GM10248 (cell line): ENCODE measurements around the gene TNFAIP8.
A peak's percentile ranks its signal among the peaks of the same experiment; 100 is the strongest.

Source experiments
- CTCF ChIA-PET: fragments of 300-600 bp; sonication (Branson Sonifier 250); formaldehyde crosslinking; extraction: SDS; loops from one replicate; lab custom pipeline; 2021; ENCODE audit warnings: antibody characterized with exemption; lab: Yijun Ruan, JAX
- POLR2A ChIA-PET: fragments of 350-650 bp; sonication (Branson Sonifier 250); formaldehyde crosslinking; extraction: SDS; loops from one replicate; lab custom pipeline; 2020; ENCODE audit warnings: antibody characterized with exemption; lab: Yijun Ruan, JAX
- DNase-seq: peaks from one replicate; pipeline ENCODE4 v3.0.0; 2012; ENCODE audit errors: extremely low spot score
- TF ChIP-seq, protein P1 (sequence below): IDR thresholded peaks from 2 replicates; pipeline ENCODE4 v1.5.1; 2012; ENCODE audit warnings: mild to moderate bottlenecking, low read depth; ENCODE audit errors: extremely low read depth, missing control alignments, control extremely low read depth

TNFAIP8 gene

DNA sequence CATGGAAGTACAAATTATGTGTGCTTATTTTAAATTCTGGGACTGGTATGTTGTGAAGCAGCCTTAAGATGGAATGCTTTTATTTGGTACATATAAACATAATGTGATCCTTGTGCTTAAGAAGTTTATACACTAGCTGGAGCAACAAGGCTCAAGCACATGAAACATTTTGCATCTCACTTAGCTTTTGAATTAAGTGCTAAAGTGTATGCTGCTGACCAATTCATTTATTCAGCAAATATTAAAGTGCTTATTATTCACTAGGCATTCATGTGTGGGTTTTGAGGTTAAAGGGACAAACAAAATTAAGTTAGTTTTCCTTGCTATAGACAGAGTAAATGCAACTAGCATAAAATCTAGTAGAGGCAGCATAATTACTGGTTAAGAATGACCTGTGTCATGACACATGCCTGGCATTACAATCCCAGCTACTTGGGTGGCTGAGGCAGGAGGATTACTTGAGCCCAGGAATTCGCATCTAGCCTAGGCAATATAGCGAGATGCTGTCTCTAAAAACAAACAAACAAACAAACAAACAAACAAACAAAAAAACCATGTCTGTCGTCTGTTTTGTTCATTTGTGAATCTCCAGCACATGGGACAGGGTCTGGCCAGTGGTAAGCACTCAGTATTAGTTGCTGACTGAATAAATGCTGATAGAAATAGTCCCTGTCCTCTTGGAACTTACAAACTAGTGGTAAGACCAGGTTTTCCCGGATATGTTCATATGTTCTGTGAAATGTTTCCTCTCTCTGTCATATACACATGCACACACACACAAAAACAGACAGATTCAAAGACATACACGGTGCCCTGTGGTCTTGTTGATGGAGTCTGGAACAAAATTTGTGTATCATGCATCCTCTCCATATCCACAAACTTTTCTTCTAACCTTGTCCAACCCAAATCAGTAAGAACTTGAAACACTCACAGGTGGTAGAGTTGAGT lies 41.9 kb upstream of the TNFAIP8 start:
- POLR2A ChIA-PET = no interaction called here
- TF ChIP-seq, protein P1, sequence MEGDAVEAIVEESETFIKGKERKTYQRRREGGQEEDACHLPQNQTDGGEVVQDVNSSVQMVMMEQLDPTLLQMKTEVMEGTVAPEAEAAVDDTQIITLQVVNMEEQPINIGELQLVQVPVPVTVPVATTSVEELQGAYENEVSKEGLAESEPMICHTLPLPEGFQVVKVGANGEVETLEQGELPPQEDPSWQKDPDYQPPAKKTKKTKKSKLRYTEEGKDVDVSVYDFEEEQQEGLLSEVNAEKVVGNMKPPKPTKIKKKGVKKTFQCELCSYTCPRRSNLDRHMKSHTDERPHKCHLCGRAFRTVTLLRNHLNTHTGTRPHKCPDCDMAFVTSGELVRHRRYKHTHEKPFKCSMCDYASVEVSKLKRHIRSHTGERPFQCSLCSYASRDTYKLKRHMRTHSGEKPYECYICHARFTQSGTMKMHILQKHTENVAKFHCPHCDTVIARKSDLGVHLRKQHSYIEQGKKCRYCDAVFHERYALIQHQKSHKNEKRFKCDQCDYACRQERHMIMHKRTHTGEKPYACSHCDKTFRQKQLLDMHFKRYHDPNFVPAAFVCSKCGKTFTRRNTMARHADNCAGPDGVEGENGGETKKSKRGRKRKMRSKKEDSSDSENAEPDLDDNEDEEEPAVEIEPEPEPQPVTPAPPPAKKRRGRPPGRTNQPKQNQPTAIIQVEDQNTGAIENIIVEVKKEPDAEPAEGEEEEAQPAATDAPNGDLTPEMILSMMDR = no peak
- CTCF ChIA-PET = interaction anchor here (1.0 to 10.5 kb wide), 13 partner anchors 8 to 326 kb away, joined by 3 to 191 read pairs (median 9); partner anchors contain the start of gene DTWD2
- no peak for DNase-seq

DNA sequence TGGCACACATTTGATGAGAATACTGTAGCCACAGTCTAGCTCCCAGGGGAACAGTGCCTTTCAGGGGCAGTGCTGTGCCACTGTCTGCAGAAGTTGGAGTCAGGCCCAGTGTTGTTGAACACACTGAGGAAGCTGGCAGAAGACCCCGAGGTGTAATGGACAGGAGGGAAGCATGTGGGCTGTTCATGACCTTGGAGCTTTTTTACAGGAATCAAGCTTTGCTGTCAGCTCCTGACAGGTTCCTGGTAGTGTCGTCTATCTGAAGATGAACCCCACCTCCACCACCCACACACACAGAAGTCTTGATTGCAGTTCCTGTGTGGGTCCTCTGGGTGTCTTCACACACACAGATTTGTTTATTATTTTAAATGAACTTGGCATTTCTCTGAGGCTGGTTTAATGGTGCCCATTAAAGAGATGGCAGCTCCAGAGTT lies 40.3 kb upstream of the TNFAIP8 start:
- TF ChIP-seq, protein P1 = peak; percentile 78
- DNase-seq = peak; percentile 73
- CTCF ChIA-PET = interaction anchor here (0.8 to 10.5 kb wide), 35 partner anchors 8 to 328 kb away, joined by 3 to 191 read pairs (median 5); partner anchors contain the start of genes DMXL1 and DTWD2
- POLR2A ChIA-PET = interaction anchor here (0.9 kb wide), 1 partner anchor 46 kb away, joined by 4 read pairs; no protein-coding TSS in a partner anchor

DNA sequence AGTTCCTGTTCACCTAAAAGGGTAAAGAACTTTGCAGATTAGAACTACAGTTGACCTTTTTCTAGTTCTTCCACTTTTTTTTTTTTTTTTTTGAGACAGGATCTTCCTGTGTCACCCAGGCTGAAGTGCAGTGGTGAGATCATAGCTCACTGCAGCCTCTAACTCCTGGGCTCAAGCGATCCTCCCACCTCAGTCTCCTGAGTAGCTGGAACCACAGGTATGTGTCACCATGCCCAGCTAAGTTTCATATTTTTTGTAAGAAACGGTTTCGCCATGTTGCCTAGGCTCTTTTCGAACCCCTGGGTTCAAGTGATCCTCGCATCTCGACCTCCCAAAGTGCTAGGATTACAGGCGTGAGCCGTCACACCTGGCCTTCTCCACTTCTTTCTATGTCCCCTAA lies 39.7 kb upstream of the TNFAIP8 start:
- TF ChIP-seq, protein P1 = no peak
- DNase-seq = no peak
- CTCF ChIA-PET = interaction anchor here (0.9 to 10.5 kb wide), 33 partner anchors 8 to 328 kb away, joined by 3 to 191 read pairs (median 6); partner anchors contain the start of genes DMXL1 and DTWD2
- POLR2A ChIA-PET = interaction anchor here (0.9 kb wide), 1 partner anchor 46 kb away, joined by 4 read pairs; no protein-coding TSS in a partner anchor

DNA sequence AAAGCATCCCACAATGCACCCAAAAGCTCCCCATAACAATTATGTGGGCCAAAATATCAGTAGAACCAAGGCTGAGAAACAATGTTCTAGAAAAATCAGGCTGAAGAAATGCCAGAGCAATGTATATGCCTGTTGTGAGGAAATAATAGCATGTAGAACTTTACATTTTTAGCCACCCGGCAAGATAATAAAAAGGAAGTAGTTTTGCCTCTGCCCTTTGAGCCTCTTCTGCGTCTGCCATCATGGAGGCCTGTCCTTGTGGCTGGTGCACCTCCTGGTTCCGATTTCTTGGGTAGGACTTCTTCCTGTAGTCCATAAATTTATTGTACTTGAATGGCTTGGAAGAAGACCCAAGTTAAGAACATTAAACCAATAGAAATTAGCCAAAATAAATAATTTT lies 38.9 kb upstream of the TNFAIP8 start:
- POLR2A ChIA-PET = no interaction called here

DNA sequence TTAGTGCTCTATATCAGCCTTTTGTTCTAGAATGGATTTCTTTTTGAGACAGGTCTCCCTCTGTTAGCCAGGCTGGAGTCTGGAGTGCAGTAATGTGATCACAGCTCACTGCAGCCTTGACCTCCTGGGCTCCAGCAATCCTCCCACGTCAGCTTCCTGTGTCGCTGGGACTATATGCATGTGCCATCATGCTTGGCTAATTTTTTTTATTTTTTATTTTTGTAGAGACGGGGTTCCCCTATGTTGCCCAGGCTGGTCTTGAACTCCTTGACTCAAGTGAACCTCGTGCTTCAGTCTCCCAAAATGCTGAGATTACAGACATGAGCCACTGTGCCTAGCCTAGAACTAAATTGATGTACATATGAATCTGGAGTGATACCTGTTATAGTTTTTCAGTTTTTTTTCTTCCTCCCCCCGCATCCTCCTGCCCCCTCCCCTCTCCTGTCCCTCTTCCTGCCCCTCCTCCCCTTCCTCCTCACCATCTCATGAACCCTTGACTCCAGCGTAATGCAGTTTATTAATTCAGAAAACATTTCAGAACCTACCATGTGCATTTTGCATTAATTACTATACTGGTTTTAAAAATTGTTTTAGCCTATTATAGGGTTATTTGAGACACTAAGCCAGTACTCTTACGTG lies 37.4 kb upstream of the TNFAIP8 start:
- POLR2A ChIA-PET = interaction anchor here (0.7 to 0.8 kb wide), 2 partner anchors 42 to 134 kb away, joined by 3 to 4 read pairs; partner anchors contain the start of gene HSD17B4
- no peak for DNase-seq
- TF ChIP-seq, protein P1 = no peak
- CTCF ChIA-PET = interaction anchor here (0.8 to 10.5 kb wide), 6 partner anchors 7 to 331 kb away, joined by 3 to 191 read pairs (median 4); partner anchors contain the start of gene DTWD2

More for the DNA sequence above, 38.9 kb upstream of the TNFAIP8 start:
- no peak for DNase-seq
- CTCF ChIA-PET = interaction anchor here (1.4 to 10.5 kb wide), 9 partner anchors 11 to 329 kb away, joined by 4 to 191 read pairs (median 7); partner anchors contain the start of genes DMXL1 and DTWD2
- TF ChIP-seq, protein P1 = no peak
